ENCODE data around the gene RFTN2. TPM values are rescaled to one million over a fixed set of nuclear protein-coding genes. Genes with fewer than 3 reads are reported as not detected.

RFTN2 gene, protein sequence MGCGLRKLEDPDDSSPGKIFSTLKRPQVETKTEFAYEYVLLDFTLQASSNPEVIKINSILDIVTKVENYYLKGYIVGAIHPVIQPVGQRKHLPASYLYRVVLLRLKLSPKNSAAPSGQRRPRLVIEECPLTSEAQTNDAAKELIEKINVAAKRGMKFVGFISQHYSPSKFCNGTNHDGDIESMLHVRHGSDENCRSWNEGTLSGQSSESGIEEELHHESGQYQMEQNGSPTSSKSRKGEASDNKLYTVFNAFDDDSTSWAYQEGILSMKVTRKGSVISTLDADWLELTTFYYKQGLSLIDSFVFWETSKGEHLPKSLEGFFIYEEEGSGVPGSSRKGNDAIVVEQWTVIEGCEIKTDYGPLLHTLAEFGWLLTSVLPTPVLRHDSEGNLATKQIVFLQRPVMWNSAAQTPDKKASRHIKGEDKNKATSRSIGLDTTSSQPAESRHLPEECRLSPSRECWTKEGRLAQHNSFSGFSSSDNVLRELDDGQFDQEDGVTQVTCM
- polyA plus RNA-seq (0.18 to 0.37 TPM (median 0.25 TPM) in 3 replicates), polyA minus RNA-seq (0.06 to 0.30 TPM (median 0.07 TPM) in 3 replicates)
- 0.41 TPM for polyA plus RNA-seq (2011; ENCODE audit: low read depth)
- 0.50 and 0.51 TPM in 2 replicates for polyA plus RNA-seq (2011; cell fraction: cytosol; rRNA removed)
- polyA plus RNA-seq (2011; cell fraction: nucleus; rRNA removed) = 0.08 and 0.20 TPM in 2 replicates
- polyA plus RNA-seq (2012; ENCODE audit: low replicate concordance) = 0.23 and 0.27 TPM in 2 replicates
- polyA minus RNA-seq (2011; cell fraction: cytosol; rRNA and poly(A)+ RNA removed) = not detected
- polyA minus RNA-seq (2011; cell fraction: nucleus; rRNA and poly(A)+ RNA removed) = 0.39 TPM in 1 of 2 replicates, not detected in the other

DNA sequence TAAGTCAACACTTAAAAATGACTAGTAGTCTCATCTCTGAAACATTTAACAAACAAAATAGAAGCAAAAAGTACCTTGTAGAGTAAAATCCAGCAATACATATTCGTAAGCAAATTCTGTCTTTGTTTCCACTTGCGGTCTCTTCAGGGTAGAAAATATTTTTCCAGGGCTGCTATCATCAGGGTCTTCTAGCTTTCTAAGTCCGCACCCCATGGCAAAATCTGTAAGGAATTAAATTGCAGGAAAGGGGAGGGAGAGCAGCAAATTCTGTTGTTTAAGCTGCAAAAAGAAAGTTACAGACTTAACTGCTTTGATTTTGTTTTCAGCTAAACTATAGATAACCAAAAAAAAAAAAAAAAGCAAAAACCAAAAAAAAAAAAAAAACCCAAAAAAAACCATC is at the start of gene RFTN2:
Gene RFTN2, minus strand, starts transcription at position 342 of the 400 bp plus-strand sequence. Its CDS starts 129 bp downstream, at position 213.
- no peak within 1 kb of the TSS for H3K27ac ChIP-seq (ENCODE audit: control insufficient read depth, insufficient read depth, low read length)
- H3K9me1 ChIP-seq (ENCODE audit: control insufficient read depth, extremely low read depth, insufficient read depth, low read length) = no peaks in the 10 kb centered on the region
- H3K27me3 ChIP-seq (ENCODE audit: control insufficient read depth, extremely low read depth, insufficient read depth, low read length) = peaks cover 5% of the 10 kb centered on the region
- H3K36me3 ChIP-seq (ENCODE audit: control insufficient read depth in 2 of 2, extremely low read depth in 1 of 2, insufficient read depth in 2 of 2, low read length in 2 of 2) = no peaks in the 10 kb centered on the region
- no peak for FAIRE-seq
- TF ChIP-seq, protein P1, sequence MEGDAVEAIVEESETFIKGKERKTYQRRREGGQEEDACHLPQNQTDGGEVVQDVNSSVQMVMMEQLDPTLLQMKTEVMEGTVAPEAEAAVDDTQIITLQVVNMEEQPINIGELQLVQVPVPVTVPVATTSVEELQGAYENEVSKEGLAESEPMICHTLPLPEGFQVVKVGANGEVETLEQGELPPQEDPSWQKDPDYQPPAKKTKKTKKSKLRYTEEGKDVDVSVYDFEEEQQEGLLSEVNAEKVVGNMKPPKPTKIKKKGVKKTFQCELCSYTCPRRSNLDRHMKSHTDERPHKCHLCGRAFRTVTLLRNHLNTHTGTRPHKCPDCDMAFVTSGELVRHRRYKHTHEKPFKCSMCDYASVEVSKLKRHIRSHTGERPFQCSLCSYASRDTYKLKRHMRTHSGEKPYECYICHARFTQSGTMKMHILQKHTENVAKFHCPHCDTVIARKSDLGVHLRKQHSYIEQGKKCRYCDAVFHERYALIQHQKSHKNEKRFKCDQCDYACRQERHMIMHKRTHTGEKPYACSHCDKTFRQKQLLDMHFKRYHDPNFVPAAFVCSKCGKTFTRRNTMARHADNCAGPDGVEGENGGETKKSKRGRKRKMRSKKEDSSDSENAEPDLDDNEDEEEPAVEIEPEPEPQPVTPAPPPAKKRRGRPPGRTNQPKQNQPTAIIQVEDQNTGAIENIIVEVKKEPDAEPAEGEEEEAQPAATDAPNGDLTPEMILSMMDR (optimal IDR thresholded peaks at IDR 0.05 in 1 of 3, IDR thresholded peaks at IDR 0.05 in 1 of 3, conservative IDR thresholded peaks at IDR 0.05 in 1 of 3; ENCODE audit: extremely low read depth in 1 of 3, insufficient read depth in 2 of 3, low read length in 3 of 3) = no peak
- TF ChIP-seq EZH2 (IDR thresholded peaks at IDR 0.05; ENCODE audit: low read length) = no peak
- no peak within 1 kb of the TSS for H3K9ac ChIP-seq (ENCODE audit: control insufficient read depth, extremely low read depth, insufficient read depth, low read length)
- no peak for DNase-seq (ENCODE audit: low read depth, low spot score)
- dilution Hi-C loops (cut with MboI; ENCODE audit: extremely low pct_ligation_motif_present, low sequenced_read_pairs) = no loop called here
- H3K4me2 ChIP-seq (ENCODE audit: control insufficient read depth, extremely low read depth, insufficient read depth, low read depth, low read length) = no peak within 1 kb of the TSS
- H3K4me3 ChIP-seq (ENCODE audit: control insufficient read depth in 2 of 3, extremely low read depth in 1 of 3, insufficient read depth in 2 of 3, low read depth in 1 of 3, low read length in 3 of 3) = no peak within 1 kb of the TSS
- H2AFZ ChIP-seq (ENCODE audit: control insufficient read depth, low read length) = no peak within 1 kb of the TSS
- H4K20me1 ChIP-seq (ENCODE audit: control insufficient read depth, extremely low read depth, insufficient read depth, low read length) = no peaks in the 10 kb centered on the region
- no peaks in the 10 kb centered on the region for H3K79me2 ChIP-seq (ENCODE audit: control insufficient read depth, insufficient read depth, low read length)
- H3K4me1 ChIP-seq (ENCODE audit: control insufficient read depth, extremely low read depth, insufficient read depth, low read length) = no peaks in the 10 kb centered on the region
- H3K9me3 ChIP-seq (ENCODE audit: control insufficient read depth, low read depth, low read length) = no peaks in the 10 kb centered on the region

DNA sequence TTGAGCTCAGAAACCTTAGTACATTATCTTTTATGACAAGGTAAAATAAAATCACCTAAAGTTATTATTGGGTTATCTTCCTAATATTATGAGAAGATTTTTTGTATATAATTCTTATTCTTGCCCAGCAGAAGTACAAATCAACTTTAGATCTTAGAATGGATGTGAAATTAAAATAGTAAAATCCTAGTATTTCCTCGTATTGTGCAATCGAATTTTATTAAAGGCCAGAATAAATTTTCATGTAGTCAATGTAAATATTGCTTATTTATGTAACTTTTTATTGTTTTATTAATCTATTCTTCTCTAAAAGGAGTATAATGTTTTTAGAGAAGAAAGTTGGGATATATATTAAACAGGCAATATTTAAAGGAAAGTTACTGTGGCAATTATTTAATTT is 42.5 kb upstream of the RFTN2 start:
- TF ChIP-seq, protein P1 (optimal IDR thresholded peaks at IDR 0.05 in 1 of 3, IDR thresholded peaks at IDR 0.05 in 1 of 3, conservative IDR thresholded peaks at IDR 0.05 in 1 of 3; ENCODE audit: extremely low read depth in 1 of 3, insufficient read depth in 2 of 3, low read length in 3 of 3) = no peak
- no peak for TF ChIP-seq EZH2 (IDR thresholded peaks at IDR 0.05; ENCODE audit: low read length)
- no peak overlapping the region for H2AFZ ChIP-seq (ENCODE audit: control insufficient read depth, low read length)
- no peaks in the 10 kb centered on the region for H3K9me1 ChIP-seq (ENCODE audit: control insufficient read depth, extremely low read depth, insufficient read depth, low read length)
- H3K4me2 ChIP-seq (ENCODE audit: control insufficient read depth, extremely low read depth, insufficient read depth, low read depth, low read length) = no peak overlapping the region
- dilution Hi-C loops (cut with MboI; ENCODE audit: extremely low pct_ligation_motif_present, low sequenced_read_pairs) = no loop called here
- DNase-seq (ENCODE audit: low read depth, low spot score) = no peak
- no peaks in the 10 kb centered on the region for H3K27me3 ChIP-seq (ENCODE audit: control insufficient read depth, extremely low read depth, insufficient read depth, low read length)
- H4K20me1 ChIP-seq (ENCODE audit: control insufficient read depth, extremely low read depth, insufficient read depth, low read length) = no peaks in the 10 kb centered on the region
- no peak overlapping the region for H3K9ac ChIP-seq (ENCODE audit: control insufficient read depth, extremely low read depth, insufficient read depth, low read length)
- no peak overlapping the region for H3K4me3 ChIP-seq (ENCODE audit: control insufficient read depth in 2 of 3, extremely low read depth in 1 of 3, insufficient read depth in 2 of 3, low read depth in 1 of 3, low read length in 3 of 3)
- H3K9me3 ChIP-seq (ENCODE audit: control insufficient read depth, low read depth, low read length) = no peaks in the 10 kb centered on the region
- no peaks in the 10 kb centered on the region for H3K79me2 ChIP-seq (ENCODE audit: control insufficient read depth, insufficient read depth, low read length)
- FAIRE-seq = no peak
- no peaks in the 10 kb centered on the region for H3K4me1 ChIP-seq (ENCODE audit: control insufficient read depth, extremely low read depth, insufficient read depth, low read length)
- H3K36me3 ChIP-seq (ENCODE audit: control insufficient read depth in 2 of 2, extremely low read depth in 1 of 2, insufficient read depth in 2 of 2, low read length in 2 of 2) = no peaks in the 10 kb centered on the region
- H3K27ac ChIP-seq (ENCODE audit: control insufficient read depth, insufficient read depth, low read length) = no peak overlapping the region

Measured in keratinocyte (primary cell).